Measurements from ENCODE around the gene ANO4.

ANO4 gene

GRCh38 chr12:100877776-100878175, 83.2 kb downstream of the ANO4 start:
- Histone ChIP-seq H3K9me3 (no peaks in the 10 kb centered on the region), H3K27me3 (no peaks in the 10 kb centered on the region), H3K27ac (no peak overlapping the region), H3K36me3 (no peaks in the 10 kb centered on the region), H3K4me3 (ENCODE audit: low read depth in 1 of 2, low read length in 1 of 2) (no peak overlapping the region), H3K4me1 (ENCODE audit: control insufficient read depth in 1 of 2, insufficient read depth in 1 of 2, low read depth in 1 of 2, low read length in 1 of 2) (no peaks in the 10 kb centered on the region)
- TF ChIP-seq CTCF (IDR thresholded peaks at IDR 0.05): no peak

- TF ChIP-seq CTCF (IDR thresholded peaks at IDR 0.05): no peak
These were observed 100.6 kb downstream of the ANO4 start for GRCh38 chr12:100895192-100895591.

GRCh38 chr12:100896192-100896591, 101.6 kb downstream of the ANO4 start:
- Histone ChIP-seq H3K9me3 (no peaks in the 10 kb centered on the region), H3K4me3 (ENCODE audit: low read depth in 1 of 2, low read length in 1 of 2) (no peak overlapping the region), H3K4me1 (ENCODE audit: control insufficient read depth in 1 of 2, insufficient read depth in 1 of 2, low read depth in 1 of 2, low read length in 1 of 2) (no peaks in the 10 kb centered on the region), H3K27me3 (no peaks in the 10 kb centered on the region), H3K27ac (no peak overlapping the region), H3K36me3 (no peaks in the 10 kb centered on the region)
- no peak for TF ChIP-seq CTCF (IDR thresholded peaks at IDR 0.05)

More at GRCh38 chr12:100895192-100895591, 100.6 kb downstream of the ANO4 start:
- Histone ChIP-seq H3K4me1 (ENCODE audit: control insufficient read depth in 1 of 2, insufficient read depth in 1 of 2, low read depth in 1 of 2, low read length in 1 of 2) (no peaks in the 10 kb centered on the region), H3K27ac (no peak overlapping the region), H3K36me3 (no peaks in the 10 kb centered on the region), H3K27me3 (no peaks in the 10 kb centered on the region), H3K4me3 (ENCODE audit: low read depth in 1 of 2, low read length in 1 of 2) (no peak overlapping the region), H3K9me3 (no peaks in the 10 kb centered on the region)

- H3K27ac ChIP-seq: no peak overlapping the region
- no peaks in the 10 kb centered on the region for H3K9me3 ChIP-seq
- TF ChIP-seq CTCF (IDR thresholded peaks at IDR 0.05): no peak
- no peak overlapping the region for H3K4me3 ChIP-seq (ENCODE audit: low read depth in 1 of 2, low read length in 1 of 2)
- H3K27me3 ChIP-seq: no peaks in the 10 kb centered on the region
- H3K36me3 ChIP-seq: no peaks in the 10 kb centered on the region
- no peaks in the 10 kb centered on the region for H3K4me1 ChIP-seq (ENCODE audit: control insufficient read depth in 1 of 2, insufficient read depth in 1 of 2, low read depth in 1 of 2, low read length in 1 of 2)
These were observed 102.7 kb downstream of the ANO4 start for GRCh38 chr12:100897240-100897639.

GRCh38 chr12:100899301-100899700, 104.7 kb downstream of the ANO4 start:
- no peaks in the 10 kb centered on the region for H3K4me1 ChIP-seq (ENCODE audit: control insufficient read depth in 1 of 2, insufficient read depth in 1 of 2, low read depth in 1 of 2, low read length in 1 of 2)
- H3K36me3 ChIP-seq: no peaks in the 10 kb centered on the region
- H3K27ac ChIP-seq: no peak overlapping the region
- no peaks in the 10 kb centered on the region for H3K9me3 ChIP-seq
- no peak overlapping the region for H3K4me3 ChIP-seq (ENCODE audit: low read depth in 1 of 2, low read length in 1 of 2)
- no peak for TF ChIP-seq CTCF (IDR thresholded peaks at IDR 0.05)
- H3K27me3 ChIP-seq: no peaks in the 10 kb centered on the region

- no peak for TF ChIP-seq CTCF (IDR thresholded peaks at IDR 0.05)
- Histone ChIP-seq H3K4me3 (ENCODE audit: low read depth in 1 of 2, low read length in 1 of 2) (no peak overlapping the region), H3K9me3 (no peaks in the 10 kb centered on the region), H3K4me1 (ENCODE audit: control insufficient read depth in 1 of 2, insufficient read depth in 1 of 2, low read depth in 1 of 2, low read length in 1 of 2) (no peaks in the 10 kb centered on the region), H3K27me3 (no peaks in the 10 kb centered on the region), H3K36me3 (no peaks in the 10 kb centered on the region), H3K27ac (no peak overlapping the region)
These were observed 106.2 kb downstream of the ANO4 start for GRCh38 chr12:100900808-100901207.
